Measurements from ENCODE around the gene MPP2. TPM values are rescaled to one million over a fixed set of nuclear protein-coding genes. Genes with fewer than 3 reads are reported as not detected.

MPP2 gene
- total and polyA plus RNA-seq, 4 donors, result 0.05 to 0.25 (median 0.09) TPM

DNA sequence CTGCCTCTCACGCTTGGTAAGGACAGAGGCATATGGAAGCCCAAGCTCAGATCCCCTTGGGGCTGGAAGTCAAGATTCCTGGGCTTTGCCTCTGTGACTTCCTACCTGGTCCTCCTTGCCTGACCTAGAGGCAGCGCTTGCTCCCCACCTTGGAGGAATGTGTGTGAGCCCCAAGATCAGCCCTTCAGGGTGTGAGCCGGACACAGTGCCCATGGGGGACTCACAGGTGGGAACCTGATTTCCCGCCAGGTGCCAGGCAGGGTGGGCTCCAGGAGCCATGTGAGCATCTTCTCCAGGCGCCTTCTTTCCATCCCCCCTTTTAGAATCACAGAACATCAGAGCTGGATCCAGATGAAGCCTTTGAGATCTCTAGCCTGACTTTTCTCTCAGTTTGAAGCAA, 50.2 kb downstream of the MPP2 start:
- Histone ChIP-seq H3K9me3 (ENCODE audit: control insufficient read depth in 4 of 4, low read length in 3 of 4) (no peaks in the 10 kb centered on the region), H3K27ac (ENCODE audit: low read depth in 1 of 2, low read length in 2 of 2) (no peak overlapping the region), H3K4me1 (ENCODE audit: control insufficient read depth in 4 of 4, insufficient read depth in 4 of 4, low read length in 3 of 4) (no peaks in the 10 kb centered on the region), H3K27me3 (ENCODE audit: control insufficient read depth in 4 of 4, insufficient read depth in 4 of 4, low read length in 3 of 4) (no peaks in the 10 kb centered on the region), H3K36me3 (ENCODE audit: control insufficient read depth in 4 of 4, insufficient read depth in 3 of 4, low read depth in 1 of 4, low read length in 3 of 4) (no peaks in the 10 kb centered on the region), H3K4me3 (ENCODE audit: low read depth in 1 of 3, low read length in 3 of 3) (no peak overlapping the region), H3K9ac (ENCODE audit: low read depth in 1 of 2, low read length in 2 of 2) (no peak overlapping the region)
- WGBS, result 96% methylated on average over 5 of the region's 5 CpGs
- TF ChIP-seq, protein P1, sequence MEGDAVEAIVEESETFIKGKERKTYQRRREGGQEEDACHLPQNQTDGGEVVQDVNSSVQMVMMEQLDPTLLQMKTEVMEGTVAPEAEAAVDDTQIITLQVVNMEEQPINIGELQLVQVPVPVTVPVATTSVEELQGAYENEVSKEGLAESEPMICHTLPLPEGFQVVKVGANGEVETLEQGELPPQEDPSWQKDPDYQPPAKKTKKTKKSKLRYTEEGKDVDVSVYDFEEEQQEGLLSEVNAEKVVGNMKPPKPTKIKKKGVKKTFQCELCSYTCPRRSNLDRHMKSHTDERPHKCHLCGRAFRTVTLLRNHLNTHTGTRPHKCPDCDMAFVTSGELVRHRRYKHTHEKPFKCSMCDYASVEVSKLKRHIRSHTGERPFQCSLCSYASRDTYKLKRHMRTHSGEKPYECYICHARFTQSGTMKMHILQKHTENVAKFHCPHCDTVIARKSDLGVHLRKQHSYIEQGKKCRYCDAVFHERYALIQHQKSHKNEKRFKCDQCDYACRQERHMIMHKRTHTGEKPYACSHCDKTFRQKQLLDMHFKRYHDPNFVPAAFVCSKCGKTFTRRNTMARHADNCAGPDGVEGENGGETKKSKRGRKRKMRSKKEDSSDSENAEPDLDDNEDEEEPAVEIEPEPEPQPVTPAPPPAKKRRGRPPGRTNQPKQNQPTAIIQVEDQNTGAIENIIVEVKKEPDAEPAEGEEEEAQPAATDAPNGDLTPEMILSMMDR (IDR thresholded peaks at IDR 0.05; ENCODE audit: low read depth, low read length, missing input control), result no peak
- TF ChIP-seq HNF4G (IDR thresholded peaks at IDR 0.05), result no peak
- TF ChIP-seq EGR1 (IDR thresholded peaks at IDR 0.05; ENCODE audit: low read depth in 2 of 2), result no peak
- no peak for TF ChIP-seq RXRA (IDR thresholded peaks at IDR 0.05)
- TF ChIP-seq RAD21 (IDR thresholded peaks at IDR 0.05), result no peak
- TF ChIP-seq FOXA1 (IDR thresholded peaks at IDR 0.05), result no peak
- no peak for TF ChIP-seq TAF1 (conservative IDR thresholded peaks at IDR 0.05)
- TF ChIP-seq, protein P2, sequence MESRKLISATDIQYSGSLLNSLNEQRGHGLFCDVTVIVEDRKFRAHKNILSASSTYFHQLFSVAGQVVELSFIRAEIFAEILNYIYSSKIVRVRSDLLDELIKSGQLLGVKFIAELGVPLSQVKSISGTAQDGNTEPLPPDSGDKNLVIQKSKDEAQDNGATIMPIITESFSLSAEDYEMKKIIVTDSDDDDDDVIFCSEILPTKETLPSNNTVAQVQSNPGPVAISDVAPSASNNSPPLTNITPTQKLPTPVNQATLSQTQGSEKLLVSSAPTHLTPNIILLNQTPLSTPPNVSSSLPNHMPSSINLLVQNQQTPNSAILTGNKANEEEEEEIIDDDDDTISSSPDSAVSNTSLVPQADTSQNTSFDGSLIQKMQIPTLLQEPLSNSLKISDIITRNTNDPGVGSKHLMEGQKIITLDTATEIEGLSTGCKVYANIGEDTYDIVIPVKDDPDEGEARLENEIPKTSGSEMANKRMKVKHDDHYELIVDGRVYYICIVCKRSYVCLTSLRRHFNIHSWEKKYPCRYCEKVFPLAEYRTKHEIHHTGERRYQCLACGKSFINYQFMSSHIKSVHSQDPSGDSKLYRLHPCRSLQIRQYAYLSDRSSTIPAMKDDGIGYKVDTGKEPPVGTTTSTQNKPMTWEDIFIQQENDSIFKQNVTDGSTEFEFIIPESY (IDR thresholded peaks at IDR 0.05), result no peak
- no peak for TF ChIP-seq SP1 (IDR thresholded peaks at IDR 0.05)
- TF ChIP-seq HNF4A (conservative IDR thresholded peaks at IDR 0.05), result no peak
- TF ChIP-seq FOXA2 (IDR thresholded peaks at IDR 0.05), result no peak
- DNase-seq (ENCODE audit: low spot score), result no peak

DNA sequence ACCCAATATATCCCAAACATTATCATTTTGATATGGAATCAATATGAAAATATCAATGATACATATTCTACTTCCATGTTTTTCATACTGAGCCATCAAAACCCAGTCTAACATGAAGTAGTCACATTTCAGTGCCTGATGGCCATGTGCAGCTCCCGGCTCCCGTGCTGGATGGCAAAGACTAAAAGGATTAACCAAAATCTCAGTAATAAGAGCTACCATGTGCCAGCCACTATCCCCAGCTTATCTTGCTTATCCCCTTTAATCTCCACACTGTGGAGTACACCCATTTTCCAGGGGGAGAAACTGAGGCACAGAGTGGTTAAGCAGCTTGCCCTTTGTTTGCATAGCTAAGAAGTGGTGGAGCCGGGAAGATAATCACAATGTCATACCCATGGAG, 51.2 kb downstream of the MPP2 start:
- TF ChIP-seq YY1 (IDR thresholded peaks at IDR 0.05) (no peak), JUND (IDR thresholded peaks at IDR 0.05) (no peak), RAD21 (IDR thresholded peaks at IDR 0.05) (no peak), FOXA2 (IDR thresholded peaks at IDR 0.05) (no peak), MAX (IDR thresholded peaks at IDR 0.05) (no peak), RXRA (IDR thresholded peaks at IDR 0.05) (no peak), SP1 (IDR thresholded peaks at IDR 0.05) (no peak), EGR1 (IDR thresholded peaks at IDR 0.05; ENCODE audit: low read depth in 2 of 2) (no peak), HNF4G (IDR thresholded peaks at IDR 0.05) (no peak), HNF4A (conservative IDR thresholded peaks at IDR 0.05) (no peak), GABPA (IDR thresholded peaks at IDR 0.05 in 1 of 2, conservative IDR thresholded peaks at IDR 0.05 in 1 of 2) (no peak), TAF1 (conservative IDR thresholded peaks at IDR 0.05) (no peak), NR2F2 (IDR thresholded peaks at IDR 0.05) (no peak), FOXA1 (IDR thresholded peaks at IDR 0.05) (no peak)
- TF ChIP-seq, protein P2 (IDR thresholded peaks at IDR 0.05), result no peak
- TF ChIP-seq, protein P1 (IDR thresholded peaks at IDR 0.05; ENCODE audit: low read depth, low read length, missing input control), result no peak
- TF ChIP-seq, protein P3, sequence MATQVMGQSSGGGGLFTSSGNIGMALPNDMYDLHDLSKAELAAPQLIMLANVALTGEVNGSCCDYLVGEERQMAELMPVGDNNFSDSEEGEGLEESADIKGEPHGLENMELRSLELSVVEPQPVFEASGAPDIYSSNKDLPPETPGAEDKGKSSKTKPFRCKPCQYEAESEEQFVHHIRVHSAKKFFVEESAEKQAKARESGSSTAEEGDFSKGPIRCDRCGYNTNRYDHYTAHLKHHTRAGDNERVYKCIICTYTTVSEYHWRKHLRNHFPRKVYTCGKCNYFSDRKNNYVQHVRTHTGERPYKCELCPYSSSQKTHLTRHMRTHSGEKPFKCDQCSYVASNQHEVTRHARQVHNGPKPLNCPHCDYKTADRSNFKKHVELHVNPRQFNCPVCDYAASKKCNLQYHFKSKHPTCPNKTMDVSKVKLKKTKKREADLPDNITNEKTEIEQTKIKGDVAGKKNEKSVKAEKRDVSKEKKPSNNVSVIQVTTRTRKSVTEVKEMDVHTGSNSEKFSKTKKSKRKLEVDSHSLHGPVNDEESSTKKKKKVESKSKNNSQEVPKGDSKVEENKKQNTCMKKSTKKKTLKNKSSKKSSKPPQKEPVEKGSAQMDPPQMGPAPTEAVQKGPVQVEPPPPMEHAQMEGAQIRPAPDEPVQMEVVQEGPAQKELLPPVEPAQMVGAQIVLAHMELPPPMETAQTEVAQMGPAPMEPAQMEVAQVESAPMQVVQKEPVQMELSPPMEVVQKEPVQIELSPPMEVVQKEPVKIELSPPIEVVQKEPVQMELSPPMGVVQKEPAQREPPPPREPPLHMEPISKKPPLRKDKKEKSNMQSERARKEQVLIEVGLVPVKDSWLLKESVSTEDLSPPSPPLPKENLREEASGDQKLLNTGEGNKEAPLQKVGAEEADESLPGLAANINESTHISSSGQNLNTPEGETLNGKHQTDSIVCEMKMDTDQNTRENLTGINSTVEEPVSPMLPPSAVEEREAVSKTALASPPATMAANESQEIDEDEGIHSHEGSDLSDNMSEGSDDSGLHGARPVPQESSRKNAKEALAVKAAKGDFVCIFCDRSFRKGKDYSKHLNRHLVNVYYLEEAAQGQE (IDR thresholded peaks at IDR 0.05), result no peak
- TF ChIP-seq, protein P4, sequence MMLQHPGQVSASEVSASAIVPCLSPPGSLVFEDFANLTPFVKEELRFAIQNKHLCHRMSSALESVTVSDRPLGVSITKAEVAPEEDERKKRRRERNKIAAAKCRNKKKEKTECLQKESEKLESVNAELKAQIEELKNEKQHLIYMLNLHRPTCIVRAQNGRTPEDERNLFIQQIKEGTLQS (IDR thresholded peaks at IDR 0.05), result no peak
- Histone ChIP-seq H3K9me3 (ENCODE audit: control insufficient read depth in 4 of 4, low read length in 3 of 4) (no peaks in the 10 kb centered on the region), H3K4me1 (ENCODE audit: control insufficient read depth in 4 of 4, insufficient read depth in 4 of 4, low read length in 3 of 4) (no peaks in the 10 kb centered on the region), H3K36me3 (ENCODE audit: control insufficient read depth in 4 of 4, insufficient read depth in 3 of 4, low read depth in 1 of 4, low read length in 3 of 4) (no peaks in the 10 kb centered on the region), H3K4me3 (ENCODE audit: low read depth in 1 of 3, low read length in 3 of 3) (no peak overlapping the region), H3K9ac (ENCODE audit: low read depth in 1 of 2, low read length in 2 of 2) (no peak overlapping the region), H3K27ac (ENCODE audit: low read depth in 1 of 2, low read length in 2 of 2) (no peak overlapping the region), H3K27me3 (ENCODE audit: control insufficient read depth in 4 of 4, insufficient read depth in 4 of 4, low read length in 3 of 4) (no peaks in the 10 kb centered on the region)
- no peak for DNase-seq (ENCODE audit: low spot score)
- 94% methylated on average over 3 of the region's 3 CpGs for WGBS

All from liver (tissue), 9 donors.